ENCODE results near the gene TBC1D1. TPM values are rescaled to one million over a fixed set of nuclear protein-coding genes. Genes with fewer than 3 reads are reported as not detected.

TBC1D1 gene
- total and polyA plus RNA-seq, 2 of the 8 experiments (the other 6 are each of a cell fraction or from before 2014, with no cell fraction given): 96.9 to 162 TPM

DNA sequence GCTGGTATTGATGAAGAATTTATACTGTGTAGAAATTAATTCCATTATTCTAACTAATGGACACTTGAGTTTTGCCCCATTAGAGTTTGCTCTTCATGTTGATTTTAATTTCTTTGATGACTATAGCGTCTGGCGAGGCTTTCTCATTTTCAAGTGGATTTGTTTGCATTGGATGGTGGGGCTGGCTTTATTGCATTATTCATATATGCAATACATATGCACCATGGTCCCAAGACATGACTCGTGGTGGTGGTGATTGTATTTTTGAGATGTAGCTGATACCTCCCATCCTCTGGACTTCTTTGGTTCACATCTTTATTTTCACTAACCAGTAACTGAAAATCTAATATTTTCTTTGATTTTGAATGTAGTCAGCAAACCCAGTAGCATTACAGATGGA lies 109.1 kb downstream of the TBC1D1 start:
- no peak overlapping the region for H2BK12ac ChIP-seq (ENCODE audit: low read depth, low read length)
- H2BK20ac ChIP-seq (ENCODE audit: low read length): no peak overlapping the region
- no peak overlapping the region for H4K5ac ChIP-seq (ENCODE audit: insufficient read length, low read depth, low read length)
- no peaks in the 10 kb centered on the region for H3K27me3 ChIP-seq (replicated peaks in 1 of 4; ENCODE audit: control insufficient read depth in 3 of 4, extremely low read depth in 1 of 4, insufficient read depth in 3 of 4, low read length in 3 of 4)
- H3K4me1 ChIP-seq (replicated peaks in 1 of 4; ENCODE audit: control insufficient read depth in 3 of 4, insufficient read depth in 4 of 4, low read length in 3 of 4): peaks cover 6 to 23% (median 21%) of the 10 kb centered on the region in 4 experiments; a peak in 6 of 7 replicates
- peaks cover 0 to 2% of the 10 kb centered on the region in 2 experiments for H4K20me1 ChIP-seq (replicated peaks in 1 of 2; ENCODE audit: control insufficient read depth in 1 of 2, insufficient read depth in 2 of 2, low read length in 2 of 2)
- H3K36me3 ChIP-seq (ENCODE audit: control insufficient read depth in 2 of 4, insufficient read depth in 4 of 4, low read length in 3 of 4): no peaks in the 10 kb centered on the region
- H3K27ac ChIP-seq (ENCODE audit: low read depth, low read length): no peak overlapping the region
- no peak overlapping the region for H3K4ac ChIP-seq (replicated peaks; ENCODE audit: insufficient read length, low read depth, low read length)
- H3K14ac ChIP-seq (ENCODE audit: insufficient read length): no peak overlapping the region
- H4K8ac ChIP-seq (ENCODE audit: extremely low read depth, insufficient read depth, low read length): no peak overlapping the region
- H4K91ac ChIP-seq (replicated peaks; ENCODE audit: insufficient read length, low read length): no peak overlapping the region
- H3K79me1 ChIP-seq (ENCODE audit: low read depth, low read length): peaks cover 9% of the 10 kb centered on the region; the same call in 1 of the 2 replicates
- WGBS, 2 experiments (ENCODE audit: extremely low coverage in 1 of 2, insufficient coverage in 1 of 2, insufficient read length in 1 of 2, insufficient replicate concordance in 2 of 2, low coverage in 1 of 2, low lambda C conversion rate in 2 of 2, missing lambda C conversion rate in 1 of 2): 91% methylated on average over 3 of the region's 3 CpGs; no CpG with 5 or more reads in 1 of the 2 experiments
- H2BK120ac ChIP-seq (replicated peaks; ENCODE audit: low read depth, low read length): no peak overlapping the region
- peaks cover 0 to 69% of the 10 kb centered on the region in 2 experiments; a peak in 2 of 4 replicates for H3K79me2 ChIP-seq (ENCODE audit: control insufficient read depth in 1 of 2, insufficient read depth in 2 of 2, low read length in 2 of 2)
- POLR2A ChIA-PET (ENCODE audit: partially characterized antibody): interaction anchor here (2.0 kb wide), 1 partner anchor 12 kb away, joined by 5 read pairs; no protein-coding TSS in a partner anchor
- H3K23me2 ChIP-seq (ENCODE audit: low read depth, low read length): no peaks in the 10 kb centered on the region
- H3K56ac ChIP-seq (replicated peaks; ENCODE audit: insufficient read length, low read depth, low read length): no peak overlapping the region
- no peak for DNase-seq (ENCODE audit: low read depth in 1 of 2, low spot score in 2 of 2)
- H3K4me2 ChIP-seq (ENCODE audit: insufficient read depth in 1 of 2, low read depth in 2 of 2, low read length in 2 of 2): no peak overlapping the region
- no peak overlapping the region for H3K9ac ChIP-seq (replicated peaks in 1 of 4; ENCODE audit: extremely low read depth in 1 of 4, low read depth in 3 of 4, low read length in 3 of 4)
- FAIRE-seq: no peak
- no peak overlapping the region for H2BK15ac ChIP-seq (ENCODE audit: low read length)
- CTCF ChIA-PET (ENCODE audit: partially characterized antibody): no interaction called here
- no peak overlapping the region for H3K23ac ChIP-seq (ENCODE audit: insufficient read length)
- H3K18ac ChIP-seq (ENCODE audit: extremely low read depth, low read length): no peak overlapping the region
- H3K4me3 ChIP-seq (ENCODE audit: extremely low read depth in 1 of 4, insufficient read depth in 2 of 4, low read depth in 3 of 4, low read length in 4 of 4): no peak overlapping the region
- no peak overlapping the region for H2AK5ac ChIP-seq (ENCODE audit: low read depth, low read length)
- no peaks in the 10 kb centered on the region for H3K9me3 ChIP-seq (ENCODE audit: insufficient read depth in 2 of 2, low read depth in 1 of 2, low read length in 1 of 2)
- H2AFZ ChIP-seq (ENCODE audit: low read length): no peak overlapping the region
- H2BK5ac ChIP-seq (ENCODE audit: low read depth, low read length): no peak overlapping the region
- TF ChIP-seq ASH2L (IDR thresholded peaks at IDR 0.05; ENCODE audit: low read length): no peak
- TF ChIP-seq SIX5 (IDR thresholded peaks at IDR 0.05; ENCODE audit: low read depth, low read length): no peak
- TF ChIP-seq CEBPB (IDR thresholded peaks at IDR 0.05; ENCODE audit: low read depth, low read length): no peak
- TF ChIP-seq, protein P1, sequence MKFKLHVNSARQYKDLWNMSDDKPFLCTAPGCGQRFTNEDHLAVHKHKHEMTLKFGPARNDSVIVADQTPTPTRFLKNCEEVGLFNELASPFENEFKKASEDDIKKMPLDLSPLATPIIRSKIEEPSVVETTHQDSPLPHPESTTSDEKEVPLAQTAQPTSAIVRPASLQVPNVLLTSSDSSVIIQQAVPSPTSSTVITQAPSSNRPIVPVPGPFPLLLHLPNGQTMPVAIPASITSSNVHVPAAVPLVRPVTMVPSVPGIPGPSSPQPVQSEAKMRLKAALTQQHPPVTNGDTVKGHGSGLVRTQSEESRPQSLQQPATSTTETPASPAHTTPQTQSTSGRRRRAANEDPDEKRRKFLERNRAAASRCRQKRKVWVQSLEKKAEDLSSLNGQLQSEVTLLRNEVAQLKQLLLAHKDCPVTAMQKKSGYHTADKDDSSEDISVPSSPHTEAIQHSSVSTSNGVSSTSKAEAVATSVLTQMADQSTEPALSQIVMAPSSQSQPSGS (IDR thresholded peaks at IDR 0.05; ENCODE audit: low read length): no peak
- no peak for TF ChIP-seq CTBP2 (IDR thresholded peaks at IDR 0.05; ENCODE audit: borderline replicate concordance, insufficient read depth, insufficient read length, low read length)
- no peak for TF ChIP-seq SAP30 (IDR thresholded peaks at IDR 0.05; ENCODE audit: insufficient read depth, insufficient replicate concordance, low read length)
- TF ChIP-seq CREB1 (IDR thresholded peaks at IDR 0.05): no peak
- TF ChIP-seq BACH1 (IDR thresholded peaks at IDR 0.05; ENCODE audit: low read length): no peak
- TF ChIP-seq JUND (IDR thresholded peaks at IDR 0.05; ENCODE audit: low read length): no peak
- TF ChIP-seq CHD2 (IDR thresholded peaks at IDR 0.05; ENCODE audit: low read length): no peak
- TF ChIP-seq ATF3 (IDR thresholded peaks at IDR 0.05; ENCODE audit: insufficient read depth, low read depth, low read length): no peak
- no peak for TF ChIP-seq GTF2F1 (IDR thresholded peaks at IDR 0.05; ENCODE audit: borderline replicate concordance, low read depth, low read length)
- no peak for TF ChIP-seq MAX (IDR thresholded peaks at IDR 0.05)
